ENCODE results near the gene RECK.
"Not testable (repeated sequence)": the region's sequence is repeated elsewhere in the genome, so short reads cannot be mapped to it uniquely, and the experiment has no call there.

RECK gene

GRCh38 chr9:36064448-36065037 is 27.8 kb downstream of the RECK start:
- DNase-seq: no peak

GRCh38 chr9:36074055-36074454 is 37.3 kb downstream of the RECK start:
- no peak for DNase-seq

GRCh38 chr9:36074870-36075532 is 38.3 kb downstream of the RECK start:
- peak; percentile 44 for DNase-seq

- no peak for DNase-seq
These were observed 41.3 kb downstream of the RECK start for GRCh38 chr9:36078051-36078450.

GRCh38 chr9:36080519-36080918 is 43.8 kb downstream of the RECK start:
- no peak for DNase-seq

GRCh38 chr9:36082931-36083330 is 46.2 kb downstream of the RECK start:
- DNase-seq: no peak

GRCh38 chr9:36086442-36086841 is 49.7 kb downstream of the RECK start:
- no peak for DNase-seq

GRCh38 chr9:36087054-36087453 is 50.3 kb downstream of the RECK start:
- DNase-seq: not testable (repeated sequence)

GRCh38 chr9:36088020-36088419 is 51.3 kb downstream of the RECK start:
- DNase-seq: no peak

GRCh38 chr9:36091026-36091953 is 54.6 kb downstream of the RECK start:
- DNase-seq: peak; percentile 98

- peak; percentile 70 for DNase-seq
These were observed 55.3 kb downstream of the RECK start for GRCh38 chr9:36092014-36092413.

GRCh38 chr9:36092509-36093215 is 55.9 kb downstream of the RECK start:
- no peak for DNase-seq

- no peak for DNase-seq
These were observed 56.7 kb downstream of the RECK start for GRCh38 chr9:36093384-36093783.

- no peak for DNase-seq
These were observed 63.0 kb downstream of the RECK start for GRCh38 chr9:36099718-36100117.

GRCh38 chr9:36100532-36100931 is 63.8 kb downstream of the RECK start:
- peak; percentile 61 for DNase-seq

- peak; percentile 100 for DNase-seq
These were observed 65.4 kb downstream of the RECK start for GRCh38 chr9:36101916-36102741.

GRCh38 chr9:36102742-36103495 is 66.2 kb downstream of the RECK start:
- DNase-seq: peak; percentile 61

- no peak for DNase-seq
These were observed 72.4 kb downstream of the RECK start for GRCh38 chr9:36109071-36109470.

GRCh38 chr9:36110434-36110833 is 73.7 kb downstream of the RECK start:
- no peak for DNase-seq

GRCh38 chr9:36112516-36112915 is 75.8 kb downstream of the RECK start:
- DNase-seq: no peak

- DNase-seq: no peak
These were observed 77.3 kb downstream of the RECK start for GRCh38 chr9:36113999-36114398.
